HCT116 (cell line): ENCODE results near the gene SUSD6. TPM values are rescaled to one million over a fixed set of nuclear protein-coding genes. Genes with fewer than 3 reads are reported as not detected.

Source experiments
- ATAC-seq: fragments of 200-7000 bp; cut with Tn5 transposase; 2 replicates; pipeline ENCODE4 v1.9.1; 2020; ENCODE audit warnings: mild to moderate bottlenecking, moderate library complexity
- BruUV-seq: library from RNA; stranded (reverse); fragments of 400-500 nt; replicated peaks from 2 replicates; lab custom pipeline; 2021; lab: Mats Ljungman, UMichigan
- CTCF ChIA-PET: fragments of 300-600 bp; sonication (Branson Sonifier 250); formaldehyde crosslinking; loops from one replicate; lab custom pipeline; 2021; ENCODE audit warnings: antibody characterized with exemption; lab: Charles Lee
- POLR2A ChIA-PET: fragments of 300-600, 350-600 bp; sonication (Branson Sonifier 250); formaldehyde crosslinking; loops from one replicate; lab custom pipeline; 2021; ENCODE audit warnings: antibody characterized with exemption; lab: Charles Lee
- RAD21 ChIA-PET, 2 experiments: fragments of 300-600 bp; sonication (Branson Sonifier 250); formaldehyde crosslinking; loops; one replicate each; lab custom pipeline; 2023; ENCODE audit warnings: low total read pairs in 2 of 2; ENCODE audit not compliant: uncharacterized antibody in 2 of 2, unreplicated experiment in 2 of 2, low non-redundant PET in 1 of 2; lab: Charles Lee
- DNase-seq: peaks from one replicate; pipeline ENCODE4 v3.0.0-alpha.2; 2010; ENCODE audit warnings: low read depth, low spot score
- H2AFZ ChIP-seq: fragments of 200-600 bp; shearing (Covaris generic), sonication (generic); 2 replicates; pipeline ENCODE4 v1.6.1; 2017; ENCODE audit warnings: low read depth, mixed run types, mixed read lengths, antibody characterized with exemption, low read length; ENCODE audit not compliant: poor library complexity, severe bottlenecking
- H3K27ac ChIP-seq: 2 replicates; pipeline ENCODE4 v1.5.1; 2012; ENCODE audit warnings: low read depth, low read length
- H3K27me3 ChIP-seq: fragments of 200-600 bp; sonication (generic); 2 replicates; pipeline ENCODE4 v1.6.1; 2016; ENCODE audit warnings: mixed run types, low read length, mixed read lengths; ENCODE audit not compliant: insufficient read depth
- H3K36me3 ChIP-seq, 2 experiments: fragments of 200-500 bp in 1 of 2; fragments of 200-600 bp in 1 of 2; sonication (Bioruptor generic) in 1 of 2; sonication (generic) in 1 of 2; 2 replicates each; pipeline versions ENCODE4 v1.5.1 to v1.6.1; 2014 to 2016; ENCODE audit warnings: low read length in 2 of 2, inconsistent platforms in 1 of 2, mixed read lengths in 1 of 2, mixed run types in 1 of 2; ENCODE audit not compliant: insufficient read depth in 2 of 2, control insufficient read depth in 1 of 2
- H3K4me1 ChIP-seq, 2 experiments: fragments of 200-600 bp in 1 of 2; sonication (generic) in 1 of 2; 2 replicates each; pipeline versions ENCODE4 v1.5.1 to v1.6.1; 2012 to 2017; ENCODE audit warnings: low read length in 2 of 2, inconsistent platforms in 1 of 2, mild to moderate bottlenecking in 1 of 2, mixed read lengths in 1 of 2, mixed run types in 1 of 2, moderate library complexity in 1 of 2; ENCODE audit not compliant: insufficient read depth in 2 of 2, control insufficient read depth in 1 of 2
- H3K4me2 ChIP-seq: fragments of 200-600 bp; sonication (generic); 2 replicates; pipeline ENCODE4 v1.6.1; 2017; ENCODE audit warnings: mixed run types, low read length, mixed read lengths
- H3K4me3 ChIP-seq, 2 experiments: fragments of 200-600 bp in 1 of 2; sonication (generic) in 1 of 2; replicated peaks in 1 of 2; 2 replicates each; pipeline ENCODE4 v1.5.1; 2011 to 2016; ENCODE audit warnings: low read length in 2 of 2, control low read depth in 1 of 2, low read depth in 1 of 2, mild to moderate bottlenecking in 1 of 2, mixed read lengths in 1 of 2, mixed run types in 1 of 2
- H3K79me2 ChIP-seq: fragments of 200-600 bp; sonication (generic); 2 replicates; pipeline ENCODE4 v1.6.1; 2017; ENCODE audit warnings: mild to moderate bottlenecking, mixed run types, low read length, moderate library complexity, mixed read lengths; ENCODE audit not compliant: insufficient read depth
- H3K9ac ChIP-seq: fragments of 200-600 bp; sonication (generic); 2 replicates; pipeline ENCODE4 v1.6.1; 2016; ENCODE audit warnings: low read length, mixed read lengths
- H3K9me2 ChIP-seq: fragments of 200-600 bp; sonication (generic), shearing (Covaris generic); 2 replicates; pipeline ENCODE4 v1.6.1; 2017; ENCODE audit warnings: mixed run types, mild to moderate bottlenecking, moderate library complexity; ENCODE audit not compliant: insufficient read depth
- H3K9me3 ChIP-seq, 2 experiments: fragments of 200-500 bp in 1 of 2; fragments of 200-600 bp in 1 of 2; sonication (Bioruptor generic) in 1 of 2; sonication (generic) in 1 of 2; 2 replicates each; pipeline ENCODE4 v1.6.1; 2014 to 2017; ENCODE audit warnings: low read length in 2 of 2, mixed read lengths in 2 of 2, inconsistent platforms in 1 of 2, low read depth in 1 of 2, mild to moderate bottlenecking in 1 of 2, mixed run types in 1 of 2, moderate library complexity in 1 of 2; ENCODE audit not compliant: control insufficient read depth in 1 of 2, insufficient read depth in 1 of 2
- H4K20me1 ChIP-seq: fragments of 200-600 bp; sonication (generic), shearing (Covaris generic); 2 replicates; pipeline ENCODE4 v1.6.1; 2017; ENCODE audit warnings: mixed run types, mild to moderate bottlenecking, moderate library complexity; ENCODE audit not compliant: insufficient read depth
- CBX3 ChIP-seq: IDR thresholded peaks from 2 replicates; pipeline ENCODE4 v1.6.1; 2012; ENCODE audit warnings: low read depth
- CTCF ChIP-seq, 3 experiments: fragments of 200-600 bp in 1 of 3; sonication (generic) in 1 of 3; IDR thresholded peaks in 2 of 3; conservative IDR thresholded peaks in 1 of 3; 2 replicates each; pipeline ENCODE4 v1.5.1; 2012 to 2017; ENCODE audit warnings: low read depth in 2 of 3, low read length in 2 of 3, antibody characterized with exemption in 1 of 3, borderline replicate concordance in 1 of 3, control low read depth in 1 of 3, mild to moderate bottlenecking in 1 of 3, mixed read lengths in 1 of 3, mixed run types in 1 of 3, moderate library complexity in 1 of 3; ENCODE audit not compliant: insufficient read depth in 1 of 3
- EGR1 ChIP-seq: IDR thresholded peaks from 2 replicates; pipeline ENCODE4 v1.6.1; 2012; ENCODE audit warnings: low read depth
- ELF1 ChIP-seq: IDR thresholded peaks from 2 replicates; pipeline ENCODE4 v1.6.1; 2012; ENCODE audit warnings: low read depth, borderline replicate concordance
- EZH2 ChIP-seq: fragments of 200-600 bp; sonication (generic); IDR thresholded peaks from 2 replicates; pipeline ENCODE4 v1.6.1; 2017; ENCODE audit warnings: antibody characterized with exemption, mixed run types
- EZH2phosphoT487 ChIP-seq: fragments of 200-600 bp; IDR thresholded peaks from 2 replicates; pipeline ENCODE4 v1.6.1; 2018; ENCODE audit warnings: antibody characterized with exemption, borderline replicate concordance
- FOSL1 ChIP-seq: IDR thresholded peaks from 2 replicates; pipeline ENCODE4 v1.6.1; 2012; ENCODE audit warnings: low read depth
- JUND ChIP-seq: IDR thresholded peaks from 2 replicates; pipeline ENCODE4 v1.6.1; 2012
- POLR2A ChIP-seq: IDR thresholded peaks from 2 replicates; pipeline ENCODE4 v1.7.0; 2011; ENCODE audit warnings: borderline replicate concordance; ENCODE audit not compliant: insufficient read depth, insufficient read length; ENCODE audit errors: extremely low read depth
- RAD21 ChIP-seq: IDR thresholded peaks from 2 replicates; pipeline ENCODE4 v1.6.1; 2012; ENCODE audit warnings: low read depth, mild to moderate bottlenecking
- REST ChIP-seq: IDR thresholded peaks from 2 replicates; pipeline ENCODE4 v1.6.1; 2012; ENCODE audit warnings: low read depth
- SIN3A ChIP-seq: IDR thresholded peaks from 2 replicates; pipeline ENCODE4 v1.6.1; 2012; ENCODE audit warnings: low read depth
- SP1 ChIP-seq: IDR thresholded peaks from 2 replicates; pipeline ENCODE4 v1.6.1; 2012; ENCODE audit warnings: low read depth
- SRF ChIP-seq: IDR thresholded peaks from 2 replicates; pipeline ENCODE4 v1.6.1; 2012; ENCODE audit warnings: low read depth
- ZFX ChIP-seq: fragments of 450-650 bp; IDR thresholded peaks from 2 replicates; pipeline ENCODE4 v1.6.1; 2017
- ZNF274 ChIP-seq: fragments of 200-500 bp; sonication (Bioruptor generic); IDR thresholded peaks from 2 replicates; pipeline ENCODE4 v1.6.1; 2014; ENCODE audit warnings: mild to moderate bottlenecking, low read depth, low read length, inconsistent platforms
- intact Hi-C: fragments of 100-400 bp; cut with micrococcal nuclease; formaldehyde crosslinking; loops from 2 replicates; pipeline ENCODE4 v1.10.0; 2022
- total RNA-seq: library from RNA; stranded (reverse); gene quantifications from one replicate; pipeline ENCODE4 v1.2.1, GENCODE V29; 2021; ENCODE audit not compliant: unreplicated experiment

Gene SUSD6
- total RNA-seq, 1 experiment from 2014 or later: 6.4 TPM

GRCh38 chr14:69570836-69571330 lies 40.5 kb upstream of the SUSD6 start:
- BruUV-seq: no TSS peak

More at GRCh38 chr14:69570836-69571330, 40.5 kb upstream of the SUSD6 start:
- H3K27ac ChIP-seq: no peak overlapping the region
- H3K9me2 ChIP-seq: no peaks in the 10 kb centered on the region
- no peak overlapping the region for H2AFZ ChIP-seq
- H3K27me3 ChIP-seq: peaks cover 29% of the 10 kb centered on the region
- intact Hi-C loops: no loop called here
- no peaks in the 10 kb centered on the region for H3K36me3 ChIP-seq
- no peak for TF ChIP-seq EZH2
- no peak for TF ChIP-seq REST
- TF ChIP-seq FOSL1: no peak
- TF ChIP-seq ZFX: no peak
- TF ChIP-seq ELF1: no peak
- TF ChIP-seq POLR2A: no peak
- TF ChIP-seq SIN3A: no peak
- TF ChIP-seq ZNF274: no peak
- no peak for TF ChIP-seq EGR1
- no peak for TF ChIP-seq SP1
- no peak for TF ChIP-seq CBX3
- TF ChIP-seq SRF: no peak
- TF ChIP-seq CTCF (IDR thresholded peaks at IDR 0.05 in 2 of 3, conservative IDR thresholded peaks at IDR 0.05 in 1 of 3; ENCODE audit: borderline replicate concordance in 1 of 3, insufficient read depth in 1 of 3, low read depth in 2 of 3, low read length in 2 of 3): no peak
- no peak for TF ChIP-seq EZH2phosphoT487
- TF ChIP-seq RAD21: no peak
- no peak for TF ChIP-seq JUND
- H3K4me1 ChIP-seq: peaks cover 0 to 4% of the 10 kb centered on the region in 2 experiments; a peak in 1 of 4 replicates
- H3K4me2 ChIP-seq: no peak overlapping the region
- H3K79me2 ChIP-seq: no peaks in the 10 kb centered on the region
- DNase-seq (no peak), ATAC-seq (no peak)
- ChIA-PET CTCF (no interaction called here), RAD21 (no interaction called here), POLR2A (no interaction called here)
- H3K4me3 ChIP-seq: no peak overlapping the region
- H3K9me3 ChIP-seq: no peaks in the 10 kb centered on the region
- H3K9ac ChIP-seq: no peak overlapping the region
- H4K20me1 ChIP-seq: no peaks in the 10 kb centered on the region
